Activated gamma-delta T cell treated with anti-CD3 and anti-CD28 coated beads, Interleukin-2, amount 50 U/mL, for 16 hours (primary cell): ENCODE measurements around the gene COA3.
A peak's percentile ranks its signal among the peaks of the same experiment; 100 is the strongest.
"Not testable (repeated sequence)": the region's sequence is repeated elsewhere in the genome, so short reads cannot be mapped to it uniquely, and the experiment has no call there.

Source experiments
- DNase-seq: peaks from one replicate; pipeline ENCODE4 v3.0.0-alpha.2; 2020; ENCODE audit warnings: low read depth

COA3 gene

GRCh38 chr17:42781639-42782165 is 16.8 kb downstream of the COA3 start:
- DNase-seq = no peak

DNA sequence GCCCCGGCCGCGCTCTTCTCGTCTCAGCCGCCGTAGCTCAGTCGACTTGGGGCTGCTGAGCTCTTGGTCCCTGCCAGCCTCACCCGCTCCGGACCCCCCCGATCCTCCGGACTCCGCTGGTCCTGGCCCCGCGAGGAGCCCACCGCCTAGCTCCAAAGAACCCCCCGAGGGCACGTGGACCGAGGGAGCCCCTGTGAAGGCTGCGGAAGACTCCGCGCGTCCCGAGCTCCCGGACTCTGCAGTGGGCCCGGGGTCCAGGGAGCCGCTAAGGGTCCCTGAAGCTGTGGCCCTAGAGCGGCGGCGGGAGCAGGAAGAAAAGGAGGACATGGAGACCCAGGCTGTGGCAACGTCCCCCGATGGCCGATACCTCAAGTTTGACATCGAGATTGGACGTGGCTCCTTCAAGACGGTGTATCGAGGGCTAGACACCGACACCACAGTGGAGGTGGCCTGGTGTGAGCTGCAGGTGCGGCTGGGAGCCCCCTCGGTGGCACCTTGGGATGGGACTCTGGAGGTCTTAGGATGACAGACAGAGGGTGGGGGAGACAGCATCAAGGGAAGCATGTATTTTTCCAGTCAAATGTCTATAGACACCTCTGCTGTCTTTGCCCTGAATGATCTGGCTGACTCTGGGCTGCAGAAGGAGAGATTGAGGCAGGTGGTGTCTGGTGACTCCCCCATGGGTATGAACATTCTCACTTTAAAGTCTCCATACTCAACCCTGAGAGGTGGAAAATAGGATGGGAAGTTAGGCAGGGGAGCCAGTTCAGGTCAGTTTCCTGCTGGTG is 17.5 kb downstream of the COA3 start:
- no peak for DNase-seq

DNA sequence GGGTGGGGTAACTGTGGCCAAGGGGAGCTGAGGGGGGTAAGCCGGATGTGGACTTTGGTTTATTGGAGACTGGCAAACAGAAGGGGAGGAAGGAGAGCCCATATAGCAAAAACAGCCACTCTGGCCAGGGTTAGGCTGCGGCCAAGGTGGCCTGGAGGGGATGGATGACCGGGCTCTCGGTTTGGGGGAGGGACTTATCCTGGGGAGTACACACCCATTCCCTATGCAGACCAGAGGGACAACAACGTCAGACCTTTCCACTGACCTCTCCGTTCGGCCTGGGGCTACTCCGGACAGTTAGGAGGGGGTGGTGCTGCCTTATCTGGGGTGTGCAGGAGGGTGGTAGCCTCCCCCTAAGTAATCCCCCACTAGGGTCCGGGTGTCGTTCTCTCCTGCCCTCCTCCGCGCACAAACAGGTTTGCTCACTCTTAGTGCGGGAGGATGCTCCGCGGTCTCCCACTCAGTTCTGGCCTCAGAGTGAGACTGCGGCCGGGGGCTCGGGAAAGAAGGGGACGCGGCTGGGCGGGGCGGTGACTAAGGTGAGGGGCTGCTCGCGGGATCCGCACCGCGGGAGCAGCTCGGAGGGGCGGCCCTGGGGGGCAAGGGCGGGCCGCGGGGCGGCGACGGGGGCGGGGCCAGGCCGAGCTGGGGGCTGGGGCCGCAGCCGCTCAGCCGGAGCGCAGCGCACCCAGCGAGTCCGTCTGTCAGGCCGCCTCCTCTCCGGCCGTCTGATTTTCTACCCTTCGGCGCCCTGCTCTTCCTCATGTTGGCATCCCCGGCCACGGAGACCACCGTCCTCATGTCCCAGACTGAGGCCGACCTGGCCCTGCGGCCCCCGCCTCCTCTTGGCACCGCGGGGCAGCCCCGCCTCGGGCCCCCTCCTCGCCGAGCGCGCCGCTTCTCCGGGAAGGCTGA is 18.3 kb downstream of the COA3 start, which contains the start of gene WNK4:
WNK4 (plus strand) TSS at position 675 of the 915 bp plus-strand sequence; CDS start at position 764, 89 bp downstream.
- no peak for DNase-seq

DNA sequence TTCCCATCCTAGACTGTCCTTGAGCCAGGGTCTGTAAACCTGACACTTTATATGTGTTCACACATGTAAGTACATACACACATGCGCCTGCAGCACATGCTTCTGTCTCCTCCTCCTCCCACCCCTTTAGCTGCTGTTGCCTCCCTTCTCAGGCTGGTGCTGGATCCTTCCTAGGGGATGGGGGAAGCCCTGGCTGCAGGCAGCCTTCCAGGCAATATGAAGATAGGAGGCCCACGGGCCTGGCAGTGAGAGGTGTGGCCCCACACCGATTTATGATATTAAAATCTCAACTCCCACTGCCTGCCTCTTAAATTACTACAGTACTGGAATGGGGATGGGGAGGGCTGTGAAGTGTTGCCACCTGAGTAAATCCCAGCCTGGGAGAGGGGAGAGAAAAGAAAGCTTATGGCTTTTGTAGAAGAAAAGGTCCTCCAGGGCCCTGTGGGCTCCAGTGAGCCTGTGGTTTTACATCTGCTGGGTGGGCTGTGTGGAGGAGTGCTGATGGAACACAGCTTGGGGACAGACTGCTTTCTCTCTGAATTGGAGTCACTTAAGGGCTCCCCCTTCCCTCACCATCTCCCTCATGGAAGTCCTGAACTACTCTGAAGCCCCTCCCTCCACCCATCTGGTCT is 19.1 kb downstream of the COA3 start:
- DNase-seq = no peak

GRCh38 chr17:42778570-42778969 is 19.9 kb downstream of the COA3 start:
- no peak for DNase-seq

GRCh38 chr17:42775534-42776098 is 22.9 kb downstream of the COA3 start:
- no peak for DNase-seq

DNA sequence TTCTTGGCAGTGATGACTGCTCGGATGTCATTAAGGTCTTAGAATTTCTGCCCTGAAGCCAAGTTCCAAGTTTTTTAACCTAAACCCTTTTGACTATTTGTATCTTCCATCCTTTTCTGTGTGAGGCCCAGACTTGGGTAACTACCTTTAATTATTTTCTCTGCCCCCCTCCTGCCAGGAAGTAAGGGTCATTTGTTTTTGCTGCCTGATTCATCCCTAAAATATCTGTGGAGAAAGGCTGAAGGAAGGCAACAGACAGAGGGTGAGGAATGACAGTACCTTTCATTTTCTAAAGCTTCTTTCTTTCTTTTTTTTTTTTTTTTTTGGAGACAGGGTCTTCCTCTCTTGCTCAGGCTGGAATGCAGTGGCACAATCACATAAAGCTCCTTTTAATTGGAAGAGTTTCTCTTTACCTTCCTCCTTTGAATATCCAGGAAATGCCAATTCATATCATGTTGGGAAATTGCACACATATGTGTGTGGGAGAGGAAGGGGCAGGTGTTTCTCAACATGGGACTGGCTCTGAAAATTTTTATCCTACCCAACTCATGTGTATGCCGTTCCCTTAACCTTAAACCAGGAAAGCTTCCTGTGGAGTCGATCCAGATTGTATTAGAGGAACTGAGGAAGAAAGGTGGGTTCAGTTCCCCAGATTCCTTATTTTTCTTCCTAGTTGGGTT is 24.3 kb downstream of the COA3 start:
- DNase-seq = no peak

DNA sequence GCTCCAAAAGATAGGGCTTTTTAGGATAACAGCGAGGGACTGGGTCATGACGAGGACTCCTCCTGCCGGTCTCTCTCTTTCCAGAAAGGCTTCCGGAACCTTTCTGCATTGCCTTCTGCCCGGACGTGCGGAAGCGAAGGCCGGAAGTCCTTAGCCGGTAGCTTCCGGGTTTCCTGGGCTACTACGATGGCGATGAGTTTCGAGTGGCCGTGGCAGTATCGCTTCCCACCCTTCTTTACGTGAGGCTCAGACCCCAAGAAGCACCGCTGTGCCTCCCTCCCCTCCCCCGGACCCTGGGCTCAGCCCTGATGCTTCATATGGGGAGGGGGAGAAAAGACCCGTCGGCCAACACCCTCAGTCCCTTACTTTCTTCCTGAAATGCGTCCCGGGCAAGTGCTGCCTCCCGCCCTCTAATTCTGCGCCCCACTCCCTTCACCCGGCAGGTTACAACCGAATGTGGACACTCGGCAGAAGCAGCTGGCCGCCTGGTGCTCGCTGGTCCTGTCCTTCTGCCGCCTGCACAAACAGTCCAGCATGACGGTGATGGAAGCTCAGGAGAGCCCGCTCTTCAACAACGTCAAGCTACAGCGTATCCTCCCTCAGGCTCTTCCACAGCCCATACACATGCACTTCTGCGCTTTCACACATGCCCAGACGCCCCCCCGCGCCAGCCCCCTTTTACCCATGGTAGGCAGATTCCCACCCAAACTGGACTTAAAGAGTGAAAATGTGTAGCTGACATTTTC is 25.0 kb downstream of the COA3 start, which contains the start of gene VPS25:
VPS25 (plus strand) TSS at position 160 of the 746 bp plus-strand sequence; CDS start at position 187, 27 bp downstream.
- peak; percentile 58 for DNase-seq

DNA sequence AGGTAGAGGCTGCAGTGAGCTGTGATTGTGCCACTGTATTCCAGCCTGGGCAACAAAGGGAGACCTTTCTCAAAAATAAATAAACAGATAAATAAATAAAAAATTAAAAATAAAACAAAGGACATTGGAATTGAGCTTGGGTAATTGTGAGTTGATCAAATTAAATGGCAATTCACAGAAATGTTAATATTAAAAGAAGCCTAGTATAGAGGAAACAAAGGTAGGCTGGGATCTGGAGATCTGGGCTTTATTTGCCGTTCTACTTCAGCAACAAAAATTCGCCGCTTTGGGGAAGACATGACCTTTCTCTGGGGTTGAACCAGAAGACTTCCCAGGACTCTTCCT is 25.6 kb downstream of the COA3 start:
- DNase-seq = no peak

- DNase-seq = not testable (repeated sequence)
Measured at GRCh38 chr17:42769964-42770363, 28.5 kb downstream of the COA3 start.

- DNase-seq = not testable (repeated sequence)
Measured at GRCh38 chr17:42768006-42768405, 30.5 kb downstream of the COA3 start.

GRCh38 chr17:42767512-42767911 is 31.0 kb downstream of the COA3 start:
- DNase-seq = no peak

- DNase-seq = no peak
Measured at GRCh38 chr17:42766124-42766523, 32.4 kb downstream of the COA3 start.

DNA sequence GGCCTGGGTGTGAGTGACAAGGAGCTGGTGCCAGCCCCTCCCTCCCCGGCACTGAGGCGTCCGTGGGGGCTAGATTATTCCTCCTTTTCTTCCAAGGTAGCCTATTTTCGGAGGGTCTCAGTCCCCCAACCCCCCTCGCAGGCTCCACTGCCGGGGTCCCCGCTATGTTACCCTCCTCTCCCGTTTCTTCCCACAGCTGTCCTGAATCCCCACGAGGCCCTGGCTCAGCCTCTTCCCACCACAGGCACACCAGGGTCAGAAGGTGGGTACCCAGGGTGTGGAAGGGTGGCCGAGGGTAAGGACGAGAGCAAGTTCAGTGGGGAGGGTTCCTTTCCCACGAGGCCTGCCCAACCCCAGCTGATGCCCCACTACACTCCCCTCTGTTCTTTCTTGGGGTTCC is 36.9 kb downstream of the COA3 start:
- no peak for DNase-seq

- DNase-seq = no peak
Measured at GRCh38 chr17:42760652-42761581, 37.6 kb downstream of the COA3 start, which contains the start of gene RAMP2. Gene RAMP2 (plus strand): TSS chr17:42761227. CDS start chr17:42761262, 35 bp downstream.

- no peak for DNase-seq
Measured at GRCh38 chr17:42759982-42760651, 38.4 kb downstream of the COA3 start.

DNA sequence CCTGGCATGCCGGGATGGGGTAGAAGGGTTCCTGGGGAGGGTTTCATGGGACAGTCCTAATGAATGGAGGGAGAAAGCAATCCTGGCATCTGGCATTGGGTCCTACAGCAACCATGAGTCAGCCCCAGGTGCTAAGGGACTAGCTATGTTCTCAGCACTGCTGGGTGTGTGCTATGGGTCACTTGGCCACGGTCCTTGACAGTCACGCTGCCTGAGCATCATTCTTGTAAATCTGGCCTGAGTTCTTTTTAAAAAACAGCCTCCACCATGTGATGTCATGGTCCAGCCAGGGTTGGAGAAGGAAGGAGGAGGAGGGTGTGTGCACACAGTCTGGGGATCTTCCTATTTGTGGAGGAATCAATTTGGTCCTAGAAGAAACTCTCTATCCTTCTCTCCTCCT is 43.7 kb downstream of the COA3 start:
- DNase-seq = no peak

DNA sequence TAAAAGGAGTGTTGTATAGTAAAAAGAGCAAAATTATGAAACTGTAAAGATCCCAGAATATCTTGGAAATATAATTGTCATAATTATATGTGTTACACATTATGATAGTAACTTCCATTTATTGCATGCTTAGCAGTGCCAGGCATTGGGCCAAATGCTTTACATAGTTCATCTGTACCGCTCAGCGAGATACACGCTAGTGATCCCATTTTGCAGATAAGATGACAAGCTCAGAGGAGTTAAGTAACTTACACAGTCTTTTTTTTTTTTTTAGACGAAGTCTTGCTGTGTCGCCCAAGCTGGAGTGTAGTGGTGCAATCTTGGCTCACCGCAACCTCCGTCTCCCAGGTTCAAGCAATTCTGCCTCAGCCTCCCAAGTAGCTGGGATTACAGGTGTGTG is 46.9 kb downstream of the COA3 start:
- DNase-seq = no peak
